Kidney (tissue), 14 donors: Measurements from ENCODE around the gene DUSP9. TPM values are rescaled to one million over a fixed set of nuclear protein-coding genes. Genes with fewer than 3 reads are reported as not detected.

Experiments used
- DNase-seq, 5 donors: peaks; one replicate each; pipeline ENCODE4 v3.0.0-alpha.2; 2013 to 2020
- FAIRE-seq: peaks from 2 replicates; lab custom pipeline; 2012; peaks lifted over from hg19 to GRCh38; lab: Jason Lieb, UNC
- H3K27ac ChIP-seq, 2 donors: one replicate each; pipeline ENCODE4 v1.7.0; 2013; ENCODE audit warnings: low read depth in 2 of 2, low read length in 2 of 2, inconsistent platforms in 1 of 2
- H3K27me3 ChIP-seq: one replicate; pipeline ENCODE4 v1.7.1; 2013; ENCODE audit warnings: low read length, inconsistent platforms; ENCODE audit not compliant: control insufficient read depth, insufficient read depth
- H3K36me3 ChIP-seq, 3 donors: one replicate each; pipeline versions ENCODE4 v1.7.0 to v1.7.1; 2013; ENCODE audit warnings: low read length in 3 of 3, control low read depth in 1 of 3, inconsistent platforms in 1 of 3; ENCODE audit not compliant: insufficient read depth in 3 of 3, control insufficient read depth in 2 of 3
- H3K4me1 ChIP-seq, 3 donors: one replicate each; pipeline versions ENCODE4 v1.7.0 to v1.7.1; 2013; ENCODE audit warnings: low read length in 3 of 3, inconsistent platforms in 1 of 3, low read depth in 1 of 3; ENCODE audit not compliant: control insufficient read depth in 2 of 3, insufficient read depth in 2 of 3
- H3K4me3 ChIP-seq, 3 donors: one replicate each; pipeline versions ENCODE4 v1.7.0 to v1.8.1; 2013; ENCODE audit warnings: low read length in 3 of 3, control low read depth in 1 of 3, inconsistent platforms in 1 of 3
- H3K9ac ChIP-seq, 3 donors: one replicate each; pipeline versions ENCODE4 v1.7.0 to v1.7.1; 2013; ENCODE audit warnings: low read length in 3 of 3, control low read depth in 1 of 3, inconsistent platforms in 1 of 3
- H3K9me3 ChIP-seq, 3 donors: one replicate each; pipeline versions ENCODE4 v1.7.0 to v1.7.1; 2013; ENCODE audit warnings: low read length in 3 of 3, control low read depth in 1 of 3, inconsistent platforms in 1 of 3; ENCODE audit not compliant: control insufficient read depth in 2 of 3, insufficient read depth in 1 of 3
- intact Hi-C: fragments of 100-400 bp; cut with DNase I; formaldehyde crosslinking; loops from one replicate; pipeline ENCODE4 v1.11.1; 2022
- polyA plus RNA-seq: library from polyadenylated mRNA; stranded (reverse); fragments of 350-450 nt; fragmentation: Illumina TruSeq; extraction: RNeasy Lipid Tissue Mini Kit (QIAGEN cat#74804); gene quantifications from one replicate; pipeline ENCODE4 v1.2.3, GENCODE V29; 2014; ENCODE audit warnings: low read depth, low replicate concordance; ENCODE audit not compliant: insufficient read depth
- total RNA-seq: library from RNA; stranded (reverse); fragmentation: NEBNext Ultra II Directional; extraction: Animal tissue kit (Norgen Biotek cat#: 25700); gene quantifications from one replicate; pipeline ENCODE4 v1.2.1, GENCODE V29; 2021
- TF ChIP-seq, protein P1 (sequence below): IDR thresholded peaks from 3 replicates; pipeline ENCODE4 v1.5.1; 2012; ENCODE audit warnings: mild to moderate bottlenecking, moderate library complexity, borderline replicate concordance; ENCODE audit not compliant: insufficient read depth; ENCODE audit errors: extremely low read depth
- donor health status: control.
- donor health status: control.
- donor health status: control.
- donor health status: control.
- donor health status: control.
- donor health status: DM: yes; HTN: yes; CAD: no.
- donor health status: Normal renal cell carcinoma (clear cell type).

Gene DUSP9
- total and polyA plus RNA-seq, 2 donors from 2014 or later, result 4.7 to 81.4 TPM

DNA sequence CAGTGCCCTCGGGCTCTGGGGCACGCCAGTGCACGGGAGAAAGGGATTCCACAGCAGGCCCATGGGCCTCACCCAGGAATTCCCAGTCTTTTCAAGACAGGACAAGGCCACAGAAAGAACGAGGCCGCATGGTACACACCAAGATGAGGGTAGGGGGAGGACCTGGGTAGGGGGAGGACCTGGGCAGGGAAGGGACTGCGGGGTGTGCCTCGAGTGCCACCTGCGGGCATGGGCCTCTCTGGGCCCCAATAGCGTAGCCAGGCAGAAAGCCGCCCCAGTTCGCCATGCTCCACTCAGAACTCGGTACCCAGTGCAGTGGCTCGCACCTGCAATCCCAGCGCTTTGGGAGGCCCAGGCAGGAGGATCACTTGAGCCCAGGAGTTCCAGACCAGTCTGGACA lies 14.0 kb upstream of the DUSP9 start:
- peak in 1 of 5 donors; percentile 53 for DNase-seq
- no peak for FAIRE-seq
- no peaks in the 10 kb centered on the region for H3K27me3 ChIP-seq
- H3K9me3 ChIP-seq, result no peaks in the 10 kb centered on the region
- TF ChIP-seq, protein P1, sequence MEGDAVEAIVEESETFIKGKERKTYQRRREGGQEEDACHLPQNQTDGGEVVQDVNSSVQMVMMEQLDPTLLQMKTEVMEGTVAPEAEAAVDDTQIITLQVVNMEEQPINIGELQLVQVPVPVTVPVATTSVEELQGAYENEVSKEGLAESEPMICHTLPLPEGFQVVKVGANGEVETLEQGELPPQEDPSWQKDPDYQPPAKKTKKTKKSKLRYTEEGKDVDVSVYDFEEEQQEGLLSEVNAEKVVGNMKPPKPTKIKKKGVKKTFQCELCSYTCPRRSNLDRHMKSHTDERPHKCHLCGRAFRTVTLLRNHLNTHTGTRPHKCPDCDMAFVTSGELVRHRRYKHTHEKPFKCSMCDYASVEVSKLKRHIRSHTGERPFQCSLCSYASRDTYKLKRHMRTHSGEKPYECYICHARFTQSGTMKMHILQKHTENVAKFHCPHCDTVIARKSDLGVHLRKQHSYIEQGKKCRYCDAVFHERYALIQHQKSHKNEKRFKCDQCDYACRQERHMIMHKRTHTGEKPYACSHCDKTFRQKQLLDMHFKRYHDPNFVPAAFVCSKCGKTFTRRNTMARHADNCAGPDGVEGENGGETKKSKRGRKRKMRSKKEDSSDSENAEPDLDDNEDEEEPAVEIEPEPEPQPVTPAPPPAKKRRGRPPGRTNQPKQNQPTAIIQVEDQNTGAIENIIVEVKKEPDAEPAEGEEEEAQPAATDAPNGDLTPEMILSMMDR, result no peak
- H3K27ac ChIP-seq, result no peak overlapping the region
- H3K9ac ChIP-seq, result no peak overlapping the region
- H3K4me1 ChIP-seq, result no peaks in the 10 kb centered on the region
- H3K36me3 ChIP-seq, result no peaks in the 10 kb centered on the region
- intact Hi-C loops, result no loop called here
- no peak overlapping the region for H3K4me3 ChIP-seq

GRCh38 chrX:153633607-153634180 lies 13.3 kb upstream of the DUSP9 start:
- no peak overlapping the region for H3K4me3 ChIP-seq
- DNase-seq (peak in 1 of 5 donors; percentile 51), FAIRE-seq (no peak)
- H3K9ac ChIP-seq, result no peak overlapping the region
- H3K27me3 ChIP-seq, result no peaks in the 10 kb centered on the region
- no peak overlapping the region for H3K27ac ChIP-seq
- TF ChIP-seq, protein P1, result no peak
- H3K9me3 ChIP-seq, result no peaks in the 10 kb centered on the region
- H3K36me3 ChIP-seq, result no peaks in the 10 kb centered on the region
- intact Hi-C loops, result no loop called here
- no peaks in the 10 kb centered on the region for H3K4me1 ChIP-seq

GRCh38 chrX:153634236-153634635 lies 12.8 kb upstream of the DUSP9 start:
- FAIRE-seq, result no peak
- TF ChIP-seq, protein P1, result no peak

DNA sequence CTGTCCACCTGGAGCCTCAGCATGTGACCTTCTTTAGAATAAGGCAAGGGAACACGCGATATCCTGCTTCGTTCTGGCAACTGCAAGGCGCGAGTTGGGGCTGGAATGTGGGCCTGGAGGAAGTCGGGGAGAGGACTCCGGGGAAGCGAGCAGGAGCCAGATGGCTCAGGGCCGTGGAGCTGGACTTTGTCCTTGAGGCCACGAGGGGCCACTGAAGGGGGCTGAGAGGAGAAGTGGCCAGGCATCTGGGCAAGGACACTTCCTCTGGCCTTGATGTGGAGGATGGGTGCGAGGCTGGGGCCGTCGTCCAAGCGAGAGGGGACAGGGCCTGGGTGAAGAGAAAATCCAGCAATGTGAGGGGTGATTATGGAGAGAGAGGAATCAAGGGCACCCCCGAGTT lies 12.2 kb upstream of the DUSP9 start:
- no peak overlapping the region for H3K9ac ChIP-seq

More at GRCh38 chrX:153634236-153634635, 12.8 kb upstream of the DUSP9 start:
- H3K9ac ChIP-seq, result no peak overlapping the region
- intact Hi-C loops, result no loop called here
- peak in 1 of 5 donors; percentile 22 for DNase-seq
- no peaks in the 10 kb centered on the region for H3K27me3 ChIP-seq
- H3K9me3 ChIP-seq, result no peaks in the 10 kb centered on the region
- no peak overlapping the region for H3K27ac ChIP-seq
- no peaks in the 10 kb centered on the region for H3K4me1 ChIP-seq
- H3K36me3 ChIP-seq, result no peaks in the 10 kb centered on the region
- H3K4me3 ChIP-seq, result no peak overlapping the region

More for the DNA sequence above, 12.2 kb upstream of the DUSP9 start:
- TF ChIP-seq, protein P1, result no peak
- intact Hi-C loops, result no loop called here
- no peak for FAIRE-seq
- Histone ChIP-seq H3K27ac (no peak overlapping the region), H3K4me1 (no peaks in the 10 kb centered on the region), H3K9me3 (no peaks in the 10 kb centered on the region), H3K27me3 (no peaks in the 10 kb centered on the region), H3K36me3 (no peaks in the 10 kb centered on the region), H3K4me3 (no peak overlapping the region)
- DNase-seq, result peak in 3 of 5 donors; percentile 40 to 56 (median 53)
